SHP77 (cell line): Measurements from ENCODE around the gene ZNF581.

Experiments used
- DNase-seq, 2 experiments: peaks; one replicate each; lab custom pipeline; 2025; lab: John Stamatoyannopoulos, UW

ZNF581 gene

GRCh38 chr19:55666343-55667005, 23.0 kb downstream of the ZNF581 start:
- no peak for DNase-seq

GRCh38 chr19:55667006-55667381, 23.5 kb downstream of the ZNF581 start:
- no peak for DNase-seq

- no peak for DNase-seq
Observed at GRCh38 chr19:55667511-55667910, 24.1 kb downstream of the ZNF581 start.

GRCh38 chr19:55667958-55668357, 24.5 kb downstream of the ZNF581 start:
- no peak for DNase-seq

GRCh38 chr19:55668603-55669348, 25.3 kb downstream of the ZNF581 start:
- DNase-seq = no peak

GRCh38 chr19:55669418-55670279, 26.2 kb downstream of the ZNF581 start:
- DNase-seq = no peak

GRCh38 chr19:55670280-55671053, 27.0 kb downstream of the ZNF581 start:
- DNase-seq = no peak

GRCh38 chr19:55671054-55671378, 27.6 kb downstream of the ZNF581 start:
- DNase-seq = no peak

- no peak for DNase-seq
Observed at GRCh38 chr19:55672418-55672817, 29.0 kb downstream of the ZNF581 start.

- DNase-seq = no peak
Observed at GRCh38 chr19:55673465-55673864, 30.0 kb downstream of the ZNF581 start.

GRCh38 chr19:55673889-55674288, 30.4 kb downstream of the ZNF581 start:
- no peak for DNase-seq

GRCh38 chr19:55674459-55674840, 31.0 kb downstream of the ZNF581 start:
- DNase-seq = no peak

GRCh38 chr19:55674841-55675660, 31.6 kb downstream of the ZNF581 start, which contains the start of gene EPN1:
TSS of gene EPN1 (plus strand) at chr19:55675226. CDS start at chr19:55678628, 3,402 bp downstream.
- peak; percentile 96 to 97 for DNase-seq

GRCh38 chr19:55675661-55676354, 32.4 kb downstream of the ZNF581 start:
- DNase-seq = no peak

GRCh38 chr19:55676383-55676782, 32.9 kb downstream of the ZNF581 start:
- no peak for DNase-seq

GRCh38 chr19:55676889-55677505, 33.5 kb downstream of the ZNF581 start:
- DNase-seq = no peak

- no peak for DNase-seq
Observed at GRCh38 chr19:55677572-55678028, 34.2 kb downstream of the ZNF581 start.

GRCh38 chr19:55678121-55678671, 34.7 kb downstream of the ZNF581 start:
- DNase-seq = no peak
